Naive thymus-derived CD4-positive, alpha-beta T cell (primary cell): Measurements from ENCODE around the gene UVRAG. TPM values are rescaled to one million over a fixed set of nuclear protein-coding genes. Genes with fewer than 3 reads are reported as not detected.

Source experiments
- ATAC-seq: fragments of 150-1000 bp; cut with Tn5 transposase; 2 replicates; pipeline ENCODE4 v1.10.0; 2021; ENCODE audit warnings: mild to moderate bottlenecking, moderate library complexity
- CTCF ChIA-PET: fragments of 350-600 bp; sonication (Branson Sonifier 250); formaldehyde crosslinking; loops from one replicate; lab custom pipeline; 2021; ENCODE audit warnings: antibody characterized with exemption; lab: Charles Lee
- POLR2A ChIA-PET: fragments of 350-600 bp; sonication (Branson Sonifier 250); formaldehyde crosslinking; loops from one replicate; lab custom pipeline; 2021; ENCODE audit warnings: antibody characterized with exemption, inconsistent platforms; lab: Charles Lee
- DNase-seq, 9 donors: peaks; one replicate each; pipeline versions ENCODE4 v3.0.0 to v3.0.0-alpha.2; 2020 to 2022; ENCODE audit warnings: mixed read lengths in 1 of 9
- H3K27ac ChIP-seq: one replicate; pipeline ENCODE4 v1.7.0; 2013; ENCODE audit warnings: mild to moderate bottlenecking, low read depth, low read length, moderate library complexity
- H3K27me3 ChIP-seq, 2 donors: one replicate each; pipeline ENCODE4 v1.7.0; 2013; ENCODE audit warnings: low read length in 2 of 2, mild to moderate bottlenecking in 2 of 2, moderate library complexity in 2 of 2; ENCODE audit not compliant: control insufficient read depth in 2 of 2, insufficient read depth in 2 of 2
- H3K36me3 ChIP-seq, 3 experiments: 1 replicate in 2 of 3; 2 replicates in 1 of 3; pipeline ENCODE4 v1.7.0; 2013; ENCODE audit warnings: low read length in 3 of 3, mild to moderate bottlenecking in 3 of 3, moderate library complexity in 1 of 3; ENCODE audit not compliant: insufficient read depth in 3 of 3, control insufficient read depth in 2 of 3
- H3K4me1 ChIP-seq, 2 donors: one replicate each; pipeline ENCODE4 v1.7.0; 2013; ENCODE audit warnings: low read length in 2 of 2, mild to moderate bottlenecking in 2 of 2, moderate library complexity in 1 of 2; ENCODE audit not compliant: control insufficient read depth in 2 of 2, insufficient read depth in 2 of 2
- H3K4me3 ChIP-seq: 2 replicates; pipeline ENCODE4 v1.7.0; 2013; ENCODE audit warnings: mild to moderate bottlenecking, low read length
- H3K9me3 ChIP-seq, 3 experiments: 1 replicate in 2 of 3; 2 replicates in 1 of 3; pipeline ENCODE4 v1.7.0; 2013; ENCODE audit warnings: low read length in 3 of 3; ENCODE audit not compliant: control insufficient read depth in 2 of 3
- H3K27ac Mint-ChIP-seq, 9 donors: one replicate each; pipeline ENCODE4 v1.8.0; 2020 to 2022; ENCODE audit warnings: mixed read lengths in 9 of 9, mild to moderate bottlenecking in 8 of 9, moderate library complexity in 5 of 9, inconsistent platforms in 2 of 9
- H3K27me3 Mint-ChIP-seq, 5 donors: one replicate each; pipeline ENCODE4 v1.8.0; 2021 to 2022; ENCODE audit warnings: mixed read lengths in 5 of 5, mild to moderate bottlenecking in 1 of 5
- H3K36me3 Mint-ChIP-seq, 5 donors: one replicate each; pipeline ENCODE4 v1.8.0; 2020 to 2022; ENCODE audit warnings: mixed read lengths in 5 of 5, mild to moderate bottlenecking in 3 of 5, inconsistent platforms in 1 of 5
- H3K4me1 Mint-ChIP-seq, 7 donors: one replicate each; pipeline ENCODE4 v1.8.0; 2020 to 2022; ENCODE audit warnings: mixed read lengths in 7 of 7, mild to moderate bottlenecking in 3 of 7, inconsistent platforms in 1 of 7
- H3K4me3 Mint-ChIP-seq, 10 donors: one replicate each; pipeline ENCODE4 v1.8.0; 2020 to 2022; ENCODE audit warnings: mild to moderate bottlenecking in 10 of 10, mixed read lengths in 10 of 10, moderate library complexity in 6 of 10, inconsistent platforms in 2 of 10
- H3K9me3 Mint-ChIP-seq, 11 donors: one replicate each; pipeline ENCODE4 v1.8.0; 2020 to 2022; ENCODE audit warnings: mixed read lengths in 11 of 11, mild to moderate bottlenecking in 4 of 11, inconsistent platforms in 1 of 11, moderate library complexity in 1 of 11
- intact Hi-C, 2 donors: fragments of 100-400 bp; cut with micrococcal nuclease; formaldehyde crosslinking; loops; one replicate each; pipeline ENCODE4 v1.15.1; 2023
- polyA plus RNA-seq, 2 donors: library from polyadenylated mRNA; unstranded; fragments of 300-500 nt; fragmentation: Illumina TruSeq; gene quantifications; one replicate each; pipeline ENCODE4 v1.2.3, GENCODE V29; 2021
- total RNA-seq, 6 experiments: library from RNA in 5 of 6; stranded (reverse) in 5 of 6; gene quantifications; 1 replicate in 5 of 6; 2 replicates in 1 of 6; pipeline ENCODE4 v1.2.3 and lab custom pipeline; 2021 to 2026

The UVRAG gene
- total and polyA plus RNA-seq, 7 experiments from 2014 or later, result 12.3 to 46.1 (median 24.6) TPM

DNA sequence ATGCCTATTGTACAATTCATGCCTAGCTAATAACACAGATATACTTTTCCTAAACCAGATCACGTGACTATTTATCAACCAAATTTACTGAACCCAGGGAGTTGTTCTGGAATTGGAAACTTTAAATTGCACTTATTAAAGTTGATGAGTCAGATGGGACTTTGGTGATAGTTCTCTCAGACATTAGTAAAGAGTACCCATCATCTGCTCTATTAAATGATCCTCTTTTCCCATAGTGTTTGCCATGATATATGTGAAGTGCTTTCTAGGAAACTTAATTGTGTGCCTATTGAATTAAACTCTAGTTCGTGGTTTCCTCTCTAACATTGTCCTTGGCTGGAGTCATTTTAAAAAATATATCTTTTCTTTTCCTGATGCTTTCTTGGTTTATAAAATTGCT is 99.0 kb downstream of the UVRAG start:
- no peaks in the 10 kb centered on the region for H3K27me3 ChIP-seq
- H3K9me3 ChIP-seq, result no peaks in the 10 kb centered on the region
- H3K36me3 ChIP-seq, result peaks cover 0 to 13% (median 0%) of the 10 kb centered on the region in 3 experiments
- Mint-ChIP-seq H3K4me1 (peaks cover under 1 to 21% (median 7%) of the 10 kb centered on the region in 7 donors), H3K27me3 (peaks cover 0 to 4% (median 0%) of the 10 kb centered on the region in 5 donors), H3K27ac (no peak overlapping the region), H3K9me3 (no peaks in the 10 kb centered on the region), H3K36me3 (peaks cover 12 to 51% (median 39%) of the 10 kb centered on the region in 5 donors), H3K4me3 (no peak overlapping the region)
- no peak overlapping the region for H3K27ac ChIP-seq
- H3K4me1 ChIP-seq, result no peaks in the 10 kb centered on the region
- ChIA-PET CTCF (no interaction called here), POLR2A (no interaction called here)
- intact Hi-C loops, result no loop called here
- DNase-seq (no peak), ATAC-seq (no peak)
- H3K4me3 ChIP-seq, result no peak overlapping the region

- ATAC-seq (no peak), DNase-seq (no peak)
- Mint-ChIP-seq H3K4me1 (peaks cover 3 to 44% (median 13%) of the 10 kb centered on the region in 7 donors), H3K27ac (no peak overlapping the region), H3K9me3 (no peaks in the 10 kb centered on the region), H3K36me3 (peaks cover 12 to 55% (median 43%) of the 10 kb centered on the region in 5 donors), H3K27me3 (no peaks in the 10 kb centered on the region), H3K4me3 (no peak overlapping the region)
- intact Hi-C loops, result no loop called here
- Histone ChIP-seq H3K27ac (no peak overlapping the region), H3K36me3 (peaks cover 0 to 12% (median 0%) of the 10 kb centered on the region in 3 experiments), H3K4me1 (no peaks in the 10 kb centered on the region), H3K9me3 (no peaks in the 10 kb centered on the region), H3K27me3 (no peaks in the 10 kb centered on the region), H3K4me3 (no peak overlapping the region)
- CTCF ChIA-PET, result no interaction called here
- POLR2A ChIA-PET, result no interaction called here
These were observed 101.9 kb downstream of the UVRAG start for GRCh38 chr11:75916882-75917281.

DNA sequence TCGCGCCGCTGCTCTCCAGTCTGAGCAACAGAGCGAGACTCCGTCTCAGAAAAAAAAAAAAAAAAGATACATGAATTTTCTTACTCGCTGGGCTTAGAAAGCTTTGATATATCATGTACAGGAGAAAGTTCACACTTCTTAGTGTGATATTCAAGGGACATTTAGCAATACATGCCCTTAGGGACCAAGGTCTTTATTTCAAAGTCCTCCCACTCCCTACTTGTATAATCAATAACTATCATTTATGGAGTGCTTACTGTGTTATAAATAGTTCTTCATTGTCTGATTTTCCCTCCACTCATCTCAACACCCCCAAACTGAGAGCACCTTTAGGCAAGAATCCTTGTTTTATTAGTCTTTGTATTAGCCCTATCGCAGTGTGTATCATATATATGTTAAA is 103.3 kb downstream of the UVRAG start:
- no peak for ATAC-seq
- intact Hi-C loops, result no loop called here
- Histone ChIP-seq H3K27me3 (no peaks in the 10 kb centered on the region), H3K4me3 (no peak overlapping the region), H3K4me1 (no peaks in the 10 kb centered on the region), H3K27ac (no peak overlapping the region), H3K9me3 (no peaks in the 10 kb centered on the region), H3K36me3 (no peaks in the 10 kb centered on the region)
- no peaks in the 10 kb centered on the region for H3K27me3 Mint-ChIP-seq
- H3K36me3 Mint-ChIP-seq, result peaks cover 4 to 41% (median 30%) of the 10 kb centered on the region in 5 donors
- H3K9me3 Mint-ChIP-seq, result no peaks in the 10 kb centered on the region
- H3K4me3 Mint-ChIP-seq, result no peak overlapping the region
- DNase-seq, result no peak
- ChIA-PET CTCF (no interaction called here), POLR2A (no interaction called here)
- no peak overlapping the region for H3K27ac Mint-ChIP-seq
- H3K4me1 Mint-ChIP-seq, result peaks cover 3 to 45% (median 13%) of the 10 kb centered on the region in 7 donors

GRCh38 chr11:75919525-75919924 is 104.5 kb downstream of the UVRAG start:
- no peaks in the 10 kb centered on the region for H3K27me3 ChIP-seq
- Mint-ChIP-seq H3K27ac (peak overlapping the region in 1 of 9 donors; percentile 48), H3K4me1 (peaks cover 3 to 45% (median 13%) of the 10 kb centered on the region in 7 donors), H3K9me3 (no peaks in the 10 kb centered on the region), H3K27me3 (no peaks in the 10 kb centered on the region), H3K36me3 (peaks cover 4 to 31% (median 22%) of the 10 kb centered on the region in 5 donors), H3K4me3 (no peak overlapping the region)
- no peaks in the 10 kb centered on the region for H3K9me3 ChIP-seq
- no peaks in the 10 kb centered on the region for H3K36me3 ChIP-seq
- intact Hi-C loops, result no loop called here
- H3K27ac ChIP-seq, result no peak overlapping the region
- CTCF ChIA-PET, result interaction anchor here (0.7 kb wide), 1 partner anchor 41 kb away, joined by 3 read pairs; no protein-coding TSS in a partner anchor
- H3K4me1 ChIP-seq, result no peaks in the 10 kb centered on the region
- no peak overlapping the region for H3K4me3 ChIP-seq
- no peak for DNase-seq
- POLR2A ChIA-PET, result no interaction called here
- ATAC-seq, result no peak

- POLR2A ChIA-PET, result no interaction called here
- DNase-seq (no peak), ATAC-seq (no peak)
- CTCF ChIA-PET, result no interaction called here
- Histone ChIP-seq H3K9me3 (no peaks in the 10 kb centered on the region), H3K27ac (no peak overlapping the region), H3K36me3 (no peaks in the 10 kb centered on the region), H3K4me3 (no peak overlapping the region), H3K4me1 (no peaks in the 10 kb centered on the region), H3K27me3 (no peaks in the 10 kb centered on the region)
- intact Hi-C loops, result no loop called here
- H3K36me3 Mint-ChIP-seq, result peaks cover 4 to 25% (median 17%) of the 10 kb centered on the region in 5 donors
- no peaks in the 10 kb centered on the region for H3K27me3 Mint-ChIP-seq
- H3K27ac Mint-ChIP-seq, result no peak overlapping the region
- no peaks in the 10 kb centered on the region for H3K9me3 Mint-ChIP-seq
- H3K4me3 Mint-ChIP-seq, result no peak overlapping the region
- peaks cover 3 to 45% (median 13%) of the 10 kb centered on the region in 7 donors for H3K4me1 Mint-ChIP-seq
These were observed 105.8 kb downstream of the UVRAG start for GRCh38 chr11:75920848-75921247.

DNA sequence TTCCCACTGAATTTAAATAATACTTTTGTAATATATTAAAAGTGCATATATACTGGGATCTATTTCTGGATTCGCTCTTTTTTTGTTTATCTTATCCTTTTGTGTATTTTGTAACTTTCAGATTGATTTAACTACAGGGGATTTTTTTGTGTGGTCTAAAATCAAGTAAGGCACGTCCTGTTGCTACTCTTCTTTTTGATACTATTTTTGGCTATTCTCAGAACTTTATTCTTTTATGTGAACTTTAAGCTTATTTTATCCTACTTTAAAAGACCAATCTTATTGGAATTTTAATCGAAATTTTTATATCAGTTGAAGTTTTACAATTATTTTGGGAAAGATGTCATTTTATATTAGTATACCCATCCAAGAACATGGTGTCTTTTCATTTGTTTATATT is 106.8 kb downstream of the UVRAG start:
- H3K9me3 ChIP-seq, result no peaks in the 10 kb centered on the region
- intact Hi-C loops, result no loop called here
- H3K27me3 ChIP-seq, result no peaks in the 10 kb centered on the region
- ATAC-seq (no peak), DNase-seq (no peak)
- H3K9me3 Mint-ChIP-seq, result no peaks in the 10 kb centered on the region
- ChIA-PET CTCF (no interaction called here), POLR2A (no interaction called here)
- H3K27ac Mint-ChIP-seq, result no peak overlapping the region
- H3K4me1 Mint-ChIP-seq, result peaks cover 3 to 40% (median 17%) of the 10 kb centered on the region in 7 donors
- no peaks in the 10 kb centered on the region for H3K4me1 ChIP-seq
- no peak overlapping the region for H3K4me3 Mint-ChIP-seq
- no peak overlapping the region for H3K27ac ChIP-seq
- no peak overlapping the region for H3K4me3 ChIP-seq
- H3K27me3 Mint-ChIP-seq, result no peaks in the 10 kb centered on the region
- H3K36me3 Mint-ChIP-seq, result peaks cover 4 to 20% (median 14%) of the 10 kb centered on the region in 5 donors
- no peaks in the 10 kb centered on the region for H3K36me3 ChIP-seq
